ENCODE measurements around the gene IRF2BP2. TPM values are rescaled to one million over a fixed set of nuclear protein-coding genes. Genes with fewer than 3 reads are reported as not detected.
"Not testable (repeated sequence)": the region's sequence is repeated elsewhere in the genome, so short reads cannot be mapped to it uniquely, and the experiment has no call there.

IRF2BP2 gene
- total RNA-seq, 1 experiment from 2014 or later: 67.0 TPM

DNA sequence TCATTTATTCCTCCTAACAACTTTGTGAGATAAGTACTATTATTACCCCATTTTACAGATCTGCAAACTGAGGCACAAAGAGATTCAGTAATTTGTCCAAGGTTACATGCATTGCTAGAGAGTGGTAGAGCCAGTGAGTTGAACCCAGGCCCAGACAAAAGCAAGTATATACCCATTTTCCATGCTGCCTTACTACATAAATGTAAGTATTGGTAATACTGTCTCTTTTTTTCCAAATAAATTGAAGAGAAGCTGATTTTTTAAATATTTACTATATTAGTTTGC is 33.8 kb upstream of the IRF2BP2 start:
- no peak overlapping the region for H3K4me3 ChIP-seq (ENCODE audit: insufficient read depth, low read depth, low read length)
- H3K27me3 ChIP-seq (ENCODE audit: control insufficient read depth, insufficient read depth, low read length): no peaks in the 10 kb centered on the region
- H3K36me3 ChIP-seq (replicated peaks; ENCODE audit: control insufficient read depth, insufficient read depth, low read length): no peaks in the 10 kb centered on the region
- DNase-seq: no peak

DNA sequence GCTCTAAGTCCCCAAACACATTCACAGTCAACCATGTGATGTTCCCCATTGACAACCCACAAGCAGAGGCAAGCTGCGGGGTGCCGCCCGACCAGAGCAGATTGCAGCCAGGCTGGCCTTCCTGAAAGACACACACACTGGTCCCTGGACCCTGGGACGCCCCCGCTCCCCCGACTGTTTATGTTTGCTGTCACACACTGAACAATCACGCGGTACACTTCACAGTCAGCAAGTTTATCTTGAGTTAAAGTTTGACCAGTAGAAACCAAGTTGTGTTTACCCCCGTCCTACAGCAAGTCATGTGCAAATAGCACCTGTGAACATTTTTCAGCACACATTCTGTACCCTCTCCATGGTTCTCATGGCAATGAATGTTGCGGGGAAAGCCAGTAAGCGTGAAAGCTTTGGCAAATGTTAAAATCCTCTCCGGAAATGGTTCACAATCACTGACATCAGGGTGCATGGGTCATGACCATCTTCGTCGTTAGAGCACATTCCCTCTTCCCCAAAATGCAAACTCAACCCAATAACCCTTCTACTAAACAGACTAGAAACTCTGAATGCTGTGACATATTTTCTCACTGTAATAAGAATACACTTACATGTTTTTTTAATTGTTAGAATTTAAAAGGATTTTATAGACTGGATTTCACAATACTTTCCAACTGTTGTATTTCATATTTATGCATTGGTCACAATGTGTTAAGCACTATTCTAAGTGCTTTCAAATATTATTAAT is 33.3 kb upstream of the IRF2BP2 start:
- no peak overlapping the region for H3K4me3 ChIP-seq (ENCODE audit: insufficient read depth, low read depth, low read length)
- no peaks in the 10 kb centered on the region for H3K36me3 ChIP-seq (replicated peaks; ENCODE audit: control insufficient read depth, insufficient read depth, low read length)
- H3K27me3 ChIP-seq (ENCODE audit: control insufficient read depth, insufficient read depth, low read length): no peaks in the 10 kb centered on the region
- no peak for DNase-seq

- no peak overlapping the region for H3K4me3 ChIP-seq (ENCODE audit: insufficient read depth, low read depth, low read length)
- H3K36me3 ChIP-seq (replicated peaks; ENCODE audit: control insufficient read depth, insufficient read depth, low read length): no peaks in the 10 kb centered on the region
- no peaks in the 10 kb centered on the region for H3K27me3 ChIP-seq (ENCODE audit: control insufficient read depth, insufficient read depth, low read length)
- no peak for DNase-seq
These were observed 32.5 kb upstream of the IRF2BP2 start for GRCh38 chr1:234642428-234642827.

DNA sequence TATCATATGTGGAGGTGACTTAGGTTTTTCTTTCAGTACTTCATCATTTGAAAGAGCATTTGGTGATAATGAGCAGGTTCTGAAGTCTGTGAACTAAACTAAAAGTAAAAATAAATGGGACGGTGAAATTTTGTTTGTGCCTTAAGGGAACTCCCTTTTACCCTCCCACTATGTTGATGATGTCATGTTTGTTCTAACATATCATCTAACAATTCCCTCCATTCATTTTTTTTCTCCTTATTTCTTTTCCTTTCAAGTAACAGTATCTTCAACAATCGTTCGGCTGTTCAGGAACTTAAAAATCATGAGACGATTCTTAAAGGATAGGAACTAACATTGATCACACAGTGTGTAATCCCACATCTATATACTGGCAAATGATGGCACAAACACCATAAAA is 30.0 kb upstream of the IRF2BP2 start:
- H3K36me3 ChIP-seq (replicated peaks; ENCODE audit: control insufficient read depth, insufficient read depth, low read length): no peaks in the 10 kb centered on the region
- DNase-seq: no peak
- no peaks in the 10 kb centered on the region for H3K27me3 ChIP-seq (ENCODE audit: control insufficient read depth, insufficient read depth, low read length)
- no peak overlapping the region for H3K4me3 ChIP-seq (ENCODE audit: insufficient read depth, low read depth, low read length)

GRCh38 chr1:234638832-234639799 is 29.1 kb upstream of the IRF2BP2 start:
- Histone ChIP-seq H3K4me3 (ENCODE audit: insufficient read depth, low read depth, low read length) (no peak overlapping the region), H3K36me3 (replicated peaks; ENCODE audit: control insufficient read depth, insufficient read depth, low read length) (no peaks in the 10 kb centered on the region), H3K27me3 (ENCODE audit: control insufficient read depth, insufficient read depth, low read length) (no peaks in the 10 kb centered on the region)
- DNase-seq: no peak

DNA sequence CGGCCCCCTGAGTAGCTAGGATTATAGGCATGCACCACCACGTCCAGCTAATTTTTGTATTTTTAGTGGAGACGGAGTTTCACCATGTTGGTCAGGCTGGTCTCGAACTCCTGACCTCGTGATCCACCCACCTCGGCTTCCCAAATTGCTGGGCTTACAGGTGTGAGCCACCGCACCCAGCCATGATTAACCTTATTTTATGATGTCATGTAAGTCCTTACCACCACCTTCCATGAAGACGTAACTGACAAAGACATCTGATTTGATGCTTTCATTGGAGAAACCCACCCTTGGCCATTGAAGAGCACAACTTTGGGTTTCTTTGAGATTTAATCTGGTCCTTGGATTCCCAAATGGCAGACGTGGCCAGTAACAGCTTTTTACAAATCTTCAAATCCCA is 24.9 kb upstream of the IRF2BP2 start:
- H3K27me3 ChIP-seq (ENCODE audit: control insufficient read depth, insufficient read depth, low read length); DNase-seq; H3K4me3 ChIP-seq (ENCODE audit: insufficient read depth, low read depth, low read length); H3K36me3 ChIP-seq (replicated peaks; ENCODE audit: control insufficient read depth, insufficient read depth, low read length): not testable (repeated sequence)

DNA sequence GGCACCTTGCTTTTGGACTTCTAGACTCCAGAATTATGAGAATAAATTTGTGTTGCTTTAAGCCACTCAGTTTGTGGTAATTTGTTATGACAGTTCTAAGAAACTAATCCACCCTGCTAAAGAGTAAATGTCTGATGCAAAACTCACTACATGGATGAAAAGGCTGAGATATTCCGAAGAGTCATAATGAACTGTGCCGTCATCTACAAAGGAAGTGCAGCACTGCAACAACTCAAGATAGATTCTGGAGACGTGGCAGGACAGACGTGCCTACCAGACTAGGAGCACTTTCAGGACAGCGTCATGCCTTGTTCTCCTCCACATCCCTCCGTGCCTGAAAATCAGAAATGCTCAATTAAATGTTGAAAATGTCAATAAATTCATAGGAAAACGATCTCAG is 24.4 kb upstream of the IRF2BP2 start:
- Histone ChIP-seq H3K27me3 (ENCODE audit: control insufficient read depth, insufficient read depth, low read length) (no peaks in the 10 kb centered on the region), H3K4me3 (ENCODE audit: insufficient read depth, low read depth, low read length) (no peak overlapping the region), H3K36me3 (replicated peaks; ENCODE audit: control insufficient read depth, insufficient read depth, low read length) (no peaks in the 10 kb centered on the region)
- no peak for DNase-seq

GRCh38 chr1:234633246-234634003 is 23.4 kb upstream of the IRF2BP2 start:
- no peak for DNase-seq
- no peaks in the 10 kb centered on the region for H3K36me3 ChIP-seq (replicated peaks; ENCODE audit: control insufficient read depth, insufficient read depth, low read length)
- no peaks in the 10 kb centered on the region for H3K27me3 ChIP-seq (ENCODE audit: control insufficient read depth, insufficient read depth, low read length)
- H3K4me3 ChIP-seq (ENCODE audit: insufficient read depth, low read depth, low read length): no peak overlapping the region

GRCh38 chr1:234632225-234632624 is 22.2 kb upstream of the IRF2BP2 start:
- H3K4me3 ChIP-seq (ENCODE audit: insufficient read depth, low read depth, low read length): no peak overlapping the region
- no peak for DNase-seq

DNA sequence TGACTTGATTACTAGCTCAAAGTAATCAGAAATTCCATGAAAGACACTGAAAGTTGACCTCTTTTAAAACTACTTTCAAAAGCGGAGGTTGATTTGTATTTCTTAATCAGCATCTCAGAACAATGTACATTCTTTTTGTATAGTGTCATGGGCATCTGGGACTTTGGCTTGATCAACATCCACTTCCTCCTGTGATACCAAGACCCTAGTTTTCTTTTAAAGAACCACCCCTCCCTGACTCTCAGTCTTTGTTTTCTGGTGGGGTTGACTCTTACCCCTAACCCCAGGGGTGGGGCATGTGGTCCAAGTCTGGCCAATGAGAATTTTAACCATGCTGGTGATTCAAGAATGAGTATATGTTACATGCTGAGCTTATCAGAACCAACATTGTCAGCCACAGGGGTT is 21.7 kb upstream of the IRF2BP2 start:
- DNase-seq: no peak
- no peak overlapping the region for H3K4me3 ChIP-seq (ENCODE audit: insufficient read depth, low read depth, low read length)
- H3K27me3 ChIP-seq (ENCODE audit: control insufficient read depth, insufficient read depth, low read length): no peaks in the 10 kb centered on the region
- no peaks in the 10 kb centered on the region for H3K36me3 ChIP-seq (replicated peaks; ENCODE audit: control insufficient read depth, insufficient read depth, low read length)

More at GRCh38 chr1:234632225-234632624, 22.2 kb upstream of the IRF2BP2 start:
- no peaks in the 10 kb centered on the region for H3K27me3 ChIP-seq (ENCODE audit: control insufficient read depth, insufficient read depth, low read length)
- H3K36me3 ChIP-seq (replicated peaks; ENCODE audit: control insufficient read depth, insufficient read depth, low read length): no peaks in the 10 kb centered on the region

GRCh38 chr1:234629026-234629425 is 19.0 kb upstream of the IRF2BP2 start:
- Histone ChIP-seq H3K27me3 (ENCODE audit: control insufficient read depth, insufficient read depth, low read length) (no peaks in the 10 kb centered on the region), H3K36me3 (replicated peaks; ENCODE audit: control insufficient read depth, insufficient read depth, low read length) (no peaks in the 10 kb centered on the region)
- DNase-seq: no peak

GRCh38 chr1:234628089-234628488 is 18.1 kb upstream of the IRF2BP2 start:
- H3K4me3 ChIP-seq (ENCODE audit: insufficient read depth, low read depth, low read length): no peak overlapping the region
- no peaks in the 10 kb centered on the region for H3K27me3 ChIP-seq (ENCODE audit: control insufficient read depth, insufficient read depth, low read length)
- H3K36me3 ChIP-seq (replicated peaks; ENCODE audit: control insufficient read depth, insufficient read depth, low read length): no peaks in the 10 kb centered on the region
- no peak for DNase-seq

More at GRCh38 chr1:234629026-234629425, 19.0 kb upstream of the IRF2BP2 start:
- H3K4me3 ChIP-seq (ENCODE audit: insufficient read depth, low read depth, low read length): no peak overlapping the region

DNA sequence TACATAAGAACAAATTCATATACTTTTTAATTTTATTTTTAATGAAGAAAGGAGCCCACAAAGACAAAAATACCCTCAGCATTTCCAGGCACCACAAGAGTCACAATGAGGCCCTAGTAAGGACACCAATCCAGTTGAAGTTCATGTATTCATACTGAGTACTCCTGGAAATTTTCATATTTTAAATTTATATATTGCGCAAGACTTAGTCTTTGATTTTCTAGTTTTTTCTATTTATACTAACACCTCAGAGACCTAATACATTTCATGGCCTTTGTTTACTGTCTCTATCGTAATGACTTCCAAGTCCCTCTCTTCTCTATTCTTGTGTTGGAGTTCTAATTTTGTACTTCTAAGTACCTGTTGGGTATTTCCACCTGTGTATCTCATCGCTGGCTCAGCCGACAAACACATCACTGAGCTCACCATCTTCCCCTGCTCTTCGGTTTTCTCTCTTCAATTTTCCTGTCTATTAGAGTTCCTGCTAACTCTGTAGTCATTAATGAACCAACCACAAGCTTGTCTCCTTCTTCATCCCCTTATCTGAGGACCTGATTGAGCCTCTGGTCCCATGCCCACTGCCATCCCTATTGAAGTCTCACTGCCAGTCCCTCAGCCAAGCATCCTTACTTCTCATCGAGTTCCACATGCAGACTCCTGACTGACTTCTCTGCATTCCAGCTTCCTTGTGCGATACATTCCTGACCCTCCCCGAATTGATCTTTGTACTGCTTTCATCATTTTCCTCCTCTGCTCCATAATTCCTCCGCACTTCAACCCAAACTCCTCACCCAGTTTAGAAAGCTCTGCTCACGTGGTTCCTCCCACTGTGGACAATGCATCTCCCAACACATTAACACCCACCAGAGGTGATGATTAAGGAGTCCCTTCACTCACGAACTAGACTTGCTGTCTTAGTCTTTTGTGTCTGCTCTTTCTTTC is 17.3 kb upstream of the IRF2BP2 start:
- Histone ChIP-seq H3K27me3 (ENCODE audit: control insufficient read depth, insufficient read depth, low read length) (no peaks in the 10 kb centered on the region), H3K4me3 (ENCODE audit: insufficient read depth, low read depth, low read length) (no peak overlapping the region), H3K36me3 (replicated peaks; ENCODE audit: control insufficient read depth, insufficient read depth, low read length) (no peaks in the 10 kb centered on the region)
- no peak for DNase-seq

- DNase-seq: no peak
- Histone ChIP-seq H3K36me3 (replicated peaks; ENCODE audit: control insufficient read depth, insufficient read depth, low read length) (no peaks in the 10 kb centered on the region), H3K27me3 (ENCODE audit: control insufficient read depth, insufficient read depth, low read length) (no peaks in the 10 kb centered on the region), H3K4me3 (ENCODE audit: insufficient read depth, low read depth, low read length) (no peak overlapping the region)
These were observed 16.4 kb upstream of the IRF2BP2 start for GRCh38 chr1:234626391-234626790.

All from H7 (cell line).